RPMI7951 (cell line): ENCODE data around the gene ALLC. TPM values are rescaled to one million over a fixed set of nuclear protein-coding genes. Genes with fewer than 3 reads are reported as not detected.
A peak's percentile ranks its signal among the peaks of the same experiment; 100 is the strongest.

ENCODE experiments used
- DNase-seq: peaks from one replicate; pipeline ENCODE4 v3.0.0-alpha.2; 2012; ENCODE audit warnings: low read depth
- total RNA-seq: library from RNA; depleted of rRNA; stranded (reverse); fragments of >200 nt; shearing (Covaris generic); gene quantifications from 2 replicates; pipeline ENCODE4 v1.2.3, GENCODE V29; 2014

Gene ALLC
- total RNA-seq, 1 experiment from 2014 or later: not detected

DNA sequence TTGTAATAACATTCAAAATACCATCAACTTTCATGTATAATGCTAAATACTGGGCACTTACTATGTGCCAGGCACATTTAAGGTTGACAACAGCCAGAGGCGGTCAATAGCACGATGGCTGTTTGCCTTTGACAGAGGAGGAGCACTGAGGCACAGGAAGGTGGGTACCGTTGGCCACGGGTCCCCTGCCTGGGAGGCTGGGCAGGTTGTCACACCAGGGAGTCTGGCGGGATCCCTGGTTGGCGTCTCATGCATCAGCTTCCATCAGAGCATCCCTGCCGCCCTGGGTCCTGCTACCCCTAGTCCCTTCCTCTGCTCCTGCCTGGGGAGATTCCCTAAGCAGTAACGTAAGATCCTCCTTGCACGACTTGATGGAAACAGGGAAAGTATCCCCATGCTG, 19.4 kb downstream of the ALLC start:
- DNase-seq: no peak

DNA sequence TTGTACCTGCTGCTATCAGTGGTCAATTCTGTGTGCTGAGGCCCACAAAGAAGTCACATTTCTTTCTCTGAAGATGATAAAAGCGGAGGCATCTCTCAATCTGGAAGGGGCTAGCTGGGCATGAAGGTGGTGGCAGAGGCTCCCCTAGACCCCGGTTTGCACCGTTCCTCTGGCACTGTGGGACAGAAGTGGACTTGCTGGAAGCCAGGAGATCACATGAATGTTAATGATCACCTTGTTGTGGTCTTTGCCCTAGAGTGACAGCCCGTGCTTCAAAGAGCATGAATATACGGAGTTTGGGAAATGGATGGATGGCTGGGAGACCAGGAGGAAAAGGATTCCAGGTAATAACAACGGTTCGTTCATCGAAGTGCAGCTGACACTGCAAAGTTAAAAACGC, 20.2 kb downstream of the ALLC start:
- DNase-seq: no peak

DNA sequence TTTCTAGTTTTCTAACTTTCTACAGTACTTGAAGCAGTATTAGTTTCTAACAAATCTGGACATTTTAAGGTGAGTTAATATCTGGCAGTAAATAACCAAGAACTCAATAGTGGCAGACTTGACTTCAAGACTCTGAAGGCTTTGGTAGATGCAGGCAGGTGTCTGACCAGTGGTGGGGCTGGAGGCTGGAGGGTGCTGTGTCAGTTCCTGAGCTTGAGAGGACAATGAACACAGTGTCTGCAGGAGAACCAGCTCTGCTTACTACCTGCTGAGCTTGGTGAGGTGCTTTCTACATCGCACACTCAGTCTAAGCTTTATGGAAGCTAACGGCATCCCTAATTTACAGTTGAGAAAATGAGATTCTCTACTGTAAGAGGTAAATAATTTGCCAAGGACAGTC, 21.2 kb downstream of the ALLC start:
- DNase-seq: no peak

DNA sequence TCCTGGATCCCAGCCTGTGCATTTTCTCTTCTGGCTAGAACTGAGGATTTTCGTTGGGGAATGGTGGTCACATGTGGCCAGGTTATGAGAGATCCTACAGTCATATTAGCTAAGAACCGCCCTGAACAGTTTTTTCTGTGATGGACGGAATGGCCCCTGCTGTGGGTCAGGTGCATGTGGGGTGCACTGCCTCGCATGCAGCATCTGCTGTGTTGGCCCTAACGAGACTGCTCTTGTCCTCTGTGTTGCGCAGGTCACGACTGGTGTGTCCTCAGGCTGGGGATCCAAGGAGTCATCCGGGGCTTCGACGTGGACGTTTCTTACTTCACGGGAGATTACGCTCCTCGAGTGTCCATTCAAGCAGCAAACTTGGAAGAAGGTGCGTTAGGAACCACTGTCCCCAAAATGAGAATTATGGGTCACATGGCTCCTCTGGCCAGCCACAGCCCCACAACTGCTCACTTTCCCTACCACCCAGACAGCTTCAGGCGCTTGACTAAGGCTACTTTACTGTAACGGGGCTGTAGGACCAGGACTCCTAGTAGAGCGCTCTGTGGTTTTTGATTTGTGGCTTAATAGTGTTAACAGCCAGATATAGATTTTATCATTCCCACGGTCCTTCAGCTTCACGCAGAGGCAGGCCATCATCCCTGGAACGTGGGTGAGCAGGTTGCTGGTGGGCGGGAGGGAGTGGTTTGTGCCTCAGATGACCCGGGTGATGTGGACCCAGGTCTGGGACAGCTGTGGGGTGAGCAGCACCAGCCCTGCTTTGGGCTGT, 21.8 kb downstream of the ALLC start:
- no peak for DNase-seq

DNA sequence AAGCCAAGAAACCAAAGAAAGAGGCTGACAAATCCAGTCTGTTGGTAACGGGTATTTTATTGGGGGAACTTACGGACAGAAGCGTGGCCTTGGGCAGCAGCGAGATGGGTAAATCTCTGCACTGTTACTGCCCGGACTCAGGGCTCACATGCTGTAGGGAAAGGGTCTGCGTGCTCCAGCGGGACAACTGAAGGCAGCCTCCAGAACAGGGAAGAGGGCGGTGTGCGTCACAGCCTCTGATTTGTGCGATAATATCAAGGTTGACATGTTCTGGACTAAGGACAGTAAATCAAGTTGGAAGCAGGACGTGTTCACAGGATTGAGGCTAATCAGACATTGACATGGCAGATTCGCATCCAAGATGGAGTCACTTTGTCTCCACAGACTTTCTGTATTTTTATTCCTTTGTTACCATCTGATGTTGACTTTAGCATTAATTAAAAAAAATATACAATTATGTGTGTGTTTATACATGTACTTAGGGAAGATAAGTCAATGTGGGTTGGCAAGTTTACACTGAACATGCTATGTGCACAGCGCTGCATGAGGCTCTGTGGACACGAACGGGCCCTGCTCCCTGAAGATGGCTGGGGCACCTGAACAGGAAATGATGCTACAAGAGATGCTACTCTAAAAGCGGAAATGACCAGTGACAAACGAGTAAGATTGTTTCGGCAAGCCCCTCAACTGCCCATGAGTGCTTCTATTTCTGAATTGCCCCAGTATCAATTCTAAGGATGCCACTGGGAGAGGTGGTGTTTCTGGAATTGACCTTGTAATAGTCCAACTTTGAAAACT, 22.7 kb downstream of the ALLC start:
- DNase-seq: no peak

DNA sequence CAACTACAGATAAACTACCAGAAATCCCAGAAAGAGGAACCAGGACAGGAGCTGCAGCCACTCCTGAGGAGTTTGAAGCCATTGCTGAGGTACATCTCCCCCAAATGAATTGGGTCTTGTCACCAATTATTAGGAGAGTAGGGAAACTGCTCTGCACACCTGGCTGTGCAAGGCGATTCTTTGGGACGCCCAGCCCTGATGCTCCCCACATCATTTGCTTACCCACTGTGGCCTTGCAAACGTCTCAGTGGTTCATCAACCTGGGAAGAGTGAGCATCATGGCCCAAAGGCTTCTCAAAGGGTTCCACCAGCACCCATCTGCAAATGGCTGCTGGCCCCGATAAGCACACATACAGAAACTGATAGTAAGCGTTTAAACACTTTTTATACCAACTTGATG, 23.6 kb downstream of the ALLC start:
- no peak for DNase-seq

DNA sequence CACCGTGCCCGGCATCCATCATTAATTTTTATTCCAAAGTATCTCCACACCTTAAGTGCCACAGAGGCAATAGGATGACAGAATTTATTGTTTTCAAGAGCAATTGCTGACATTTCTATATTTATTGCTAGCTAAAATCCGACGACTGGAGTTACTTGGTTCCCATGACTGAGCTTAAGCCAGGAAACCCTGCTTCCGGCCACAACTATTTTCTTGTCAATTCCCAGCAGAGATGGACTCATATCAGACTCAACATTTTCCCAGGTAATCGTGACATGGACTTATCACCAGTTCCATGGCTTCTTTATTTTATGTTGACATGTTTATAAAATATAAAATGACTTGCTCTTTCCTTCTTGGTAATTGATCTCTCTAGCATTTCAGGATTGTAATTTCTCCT, 24.8 kb downstream of the ALLC start:
- DNase-seq: no peak

DNA sequence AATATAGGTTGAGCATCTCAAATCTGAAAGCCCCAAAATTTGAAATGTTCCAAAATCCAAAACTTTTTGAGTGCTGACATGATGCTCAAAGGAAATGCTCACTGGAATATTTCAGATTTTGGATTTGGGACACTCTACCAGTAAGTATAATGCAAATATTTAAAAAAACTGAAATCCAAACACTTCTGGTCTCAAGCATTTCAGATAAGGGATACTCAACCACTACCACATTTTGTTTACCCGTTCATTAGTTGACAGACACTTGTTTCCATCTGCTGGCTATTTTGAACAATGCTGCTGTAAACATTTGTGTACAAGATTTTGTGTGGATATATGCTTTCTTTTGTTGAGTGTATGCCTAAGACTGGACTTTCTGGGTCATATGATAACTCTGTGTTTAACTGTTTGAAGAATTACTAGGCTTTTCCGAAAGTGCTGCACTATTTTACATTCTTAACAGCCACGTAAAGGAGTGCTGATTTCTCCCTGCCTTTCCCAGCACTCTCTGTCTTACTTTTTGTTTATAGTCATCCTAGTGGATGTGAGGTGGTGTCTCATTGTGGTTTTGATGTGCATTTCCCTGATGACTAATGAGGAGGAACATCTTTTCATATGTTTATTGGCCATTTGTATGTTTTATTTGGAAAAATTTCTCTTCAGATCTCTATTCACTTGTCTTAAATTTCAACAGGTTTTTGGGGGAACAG, 25.9 kb downstream of the ALLC start:
- peak; percentile 7 for DNase-seq

DNA sequence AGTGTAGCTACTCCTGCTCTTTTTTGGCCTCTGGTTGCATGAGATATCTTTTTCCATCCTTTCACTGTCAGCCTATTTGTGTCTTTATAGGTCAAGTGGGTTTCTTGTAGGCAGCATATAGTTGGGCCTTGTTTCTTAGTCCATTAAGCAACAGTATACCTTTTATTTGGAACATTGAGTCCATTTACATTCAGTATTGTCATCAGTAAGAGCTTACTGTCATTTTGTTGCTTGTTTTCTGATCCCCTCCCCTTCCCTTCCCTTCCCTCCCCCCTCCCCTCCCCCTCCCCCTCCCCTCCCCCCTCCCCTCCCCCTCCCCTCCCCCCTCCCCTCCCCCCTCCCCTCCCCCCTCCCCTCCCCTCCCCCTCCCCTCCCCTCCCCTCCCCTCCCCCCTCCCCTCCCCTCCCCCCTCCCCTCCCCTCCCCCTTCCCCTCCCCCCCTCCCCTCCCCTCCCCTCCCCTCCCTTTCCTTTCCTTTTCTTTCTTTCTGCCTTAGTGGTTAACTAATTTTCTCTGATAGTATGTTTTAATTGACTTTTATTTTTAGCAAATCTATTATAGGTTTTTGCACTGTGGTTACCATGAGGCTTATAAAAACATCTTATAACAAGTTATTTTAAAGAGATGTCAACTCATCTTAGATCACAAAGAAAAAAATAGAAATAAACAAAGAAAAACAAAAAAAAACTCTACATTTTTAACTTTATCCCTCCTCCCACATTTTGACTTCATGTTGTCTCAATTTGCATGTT, 32.2 kb downstream of the ALLC start:
- DNase-seq: peak; percentile 13

DNA sequence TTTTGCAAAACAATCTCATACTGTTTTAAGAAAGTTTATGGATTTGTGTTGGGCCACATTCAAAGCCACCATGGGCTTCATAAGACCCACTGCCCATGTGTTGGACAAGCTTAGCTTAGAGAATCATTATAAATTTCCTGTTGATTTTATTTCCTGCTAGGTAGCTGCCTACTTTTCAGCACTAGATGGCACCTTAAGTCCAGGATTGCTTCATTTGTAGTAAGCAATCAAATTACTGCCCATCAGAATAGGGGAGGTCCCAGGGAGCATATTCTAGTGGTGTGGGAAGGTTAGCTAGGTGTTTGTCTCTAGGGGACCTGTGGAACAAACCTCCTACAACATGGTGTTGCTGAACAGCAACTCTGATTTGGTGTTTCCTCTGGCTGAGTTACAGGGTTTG, 34.4 kb downstream of the ALLC start:
- peak; percentile 7 for DNase-seq

DNA sequence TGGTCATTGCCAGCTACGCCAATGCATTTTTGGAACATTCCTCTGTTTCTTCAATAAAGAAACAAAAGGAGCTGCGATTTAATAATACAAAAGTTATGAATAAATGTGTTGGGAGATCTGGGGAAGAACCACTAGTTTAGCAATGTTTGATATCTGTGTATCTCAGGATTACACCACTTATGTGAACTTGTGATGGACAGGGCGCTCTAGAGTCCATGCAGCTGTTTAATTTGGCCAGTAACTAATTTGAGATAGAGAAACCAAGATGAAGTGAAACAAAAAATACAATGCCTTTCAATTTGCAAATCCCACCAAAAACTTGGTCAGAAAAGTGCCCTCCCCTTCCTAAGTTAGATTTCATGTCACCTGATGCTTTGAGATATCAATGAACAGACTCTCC, 38.5 kb downstream of the ALLC start:
- no peak for DNase-seq

DNA sequence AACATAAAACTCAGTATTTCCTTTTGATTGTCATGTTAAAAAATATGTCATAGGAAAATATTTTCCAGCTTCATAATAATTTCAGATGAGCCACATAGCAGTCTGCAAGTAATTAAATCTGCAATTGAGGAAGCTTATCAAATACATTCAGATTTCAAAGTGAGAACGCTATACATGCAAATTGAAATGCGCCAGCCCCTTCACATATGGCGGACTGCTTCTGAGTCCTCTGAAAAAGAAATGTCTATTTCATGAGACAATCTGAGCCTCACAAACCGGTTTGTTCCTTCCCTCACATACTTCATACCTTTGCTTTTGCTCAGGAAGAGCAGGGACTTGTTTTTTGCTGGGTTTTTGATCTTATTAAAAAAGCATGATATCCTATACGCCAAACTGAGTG, 43.1 kb downstream of the ALLC start:
- no peak for DNase-seq

DNA sequence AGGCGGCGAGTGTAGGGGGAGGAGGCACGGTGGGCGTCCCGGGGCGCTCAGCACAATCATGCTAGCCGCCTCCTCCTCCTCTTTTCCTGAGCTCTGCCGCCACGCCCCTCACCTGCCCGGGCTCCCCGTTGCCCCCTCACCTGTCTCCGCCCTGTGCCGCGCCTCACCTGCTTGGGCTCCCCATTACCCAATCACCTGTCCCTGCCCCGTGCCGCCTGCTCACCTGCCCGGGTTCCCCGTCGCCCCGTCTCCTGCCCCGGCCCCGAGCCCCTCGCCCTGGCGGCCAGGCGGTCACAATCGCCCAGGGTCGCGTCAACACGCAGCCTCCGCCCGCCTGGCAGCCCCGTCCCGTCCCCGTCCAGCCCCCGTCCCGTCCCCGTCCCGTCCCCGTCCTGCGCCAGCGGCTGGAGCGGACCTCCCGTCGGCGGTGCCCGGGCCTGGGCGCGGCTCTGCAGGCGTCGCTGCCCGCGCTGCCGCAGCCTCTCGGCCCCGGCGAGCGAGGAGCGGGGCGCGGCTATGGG, 45.3 kb downstream of the ALLC start, which contains the start of gene DCDC2C:
TSS of gene DCDC2C (plus strand) at position 340 of the 521 bp plus-strand sequence. CDS start at position 517, 177 bp downstream.
- no peak for DNase-seq

DNA sequence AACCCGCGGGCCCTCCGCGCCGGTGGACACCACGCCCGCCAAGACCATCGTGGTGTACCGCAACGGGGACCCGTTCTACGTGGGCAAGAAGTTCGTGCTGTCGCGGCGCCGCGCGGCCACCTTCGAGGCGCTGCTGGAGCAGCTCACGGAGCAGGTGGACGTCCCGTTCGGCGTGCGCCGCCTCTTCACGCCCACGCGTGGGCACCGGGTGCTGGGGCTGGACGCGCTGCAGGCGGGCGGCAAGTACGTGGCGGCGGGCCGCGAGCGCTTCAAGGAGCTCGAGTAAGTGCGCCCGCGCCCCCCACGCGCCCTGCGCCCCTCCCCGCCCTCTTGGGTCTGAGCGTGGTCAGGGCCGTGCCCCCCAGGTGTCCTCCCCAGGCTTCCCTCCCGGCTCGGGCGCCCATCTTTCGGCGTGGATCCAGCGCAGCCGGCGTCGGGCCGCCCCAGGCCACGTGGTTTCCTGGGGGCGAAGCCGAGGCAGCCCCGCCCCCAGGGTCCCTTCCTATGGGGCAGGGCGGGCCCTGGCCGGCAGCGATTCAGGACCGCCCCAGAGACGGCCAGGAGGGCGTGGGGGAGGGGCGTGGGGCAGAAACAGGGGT, 45.9 kb downstream of the ALLC start:
- no peak for DNase-seq

DNA sequence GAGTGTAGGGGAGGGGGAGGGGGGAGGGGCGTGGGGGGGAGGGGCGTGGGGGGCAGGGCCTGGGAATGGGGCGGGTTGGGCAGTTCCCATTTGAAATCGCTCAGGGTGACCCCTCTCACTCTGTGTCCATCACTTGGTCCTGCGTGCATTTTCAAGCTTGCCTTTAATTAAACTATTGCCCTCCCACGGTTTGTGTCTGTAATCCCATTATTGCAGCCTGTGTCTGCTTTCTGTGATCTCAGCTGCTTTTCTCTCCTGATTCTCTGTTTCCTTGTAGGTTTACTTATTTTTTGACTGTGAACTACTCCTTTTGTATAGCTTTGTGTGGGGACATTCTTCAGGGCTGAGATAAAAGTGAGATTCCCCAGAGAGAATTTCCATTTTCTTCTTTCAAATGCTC, 46.7 kb downstream of the ALLC start:
- DNase-seq: no peak

DNA sequence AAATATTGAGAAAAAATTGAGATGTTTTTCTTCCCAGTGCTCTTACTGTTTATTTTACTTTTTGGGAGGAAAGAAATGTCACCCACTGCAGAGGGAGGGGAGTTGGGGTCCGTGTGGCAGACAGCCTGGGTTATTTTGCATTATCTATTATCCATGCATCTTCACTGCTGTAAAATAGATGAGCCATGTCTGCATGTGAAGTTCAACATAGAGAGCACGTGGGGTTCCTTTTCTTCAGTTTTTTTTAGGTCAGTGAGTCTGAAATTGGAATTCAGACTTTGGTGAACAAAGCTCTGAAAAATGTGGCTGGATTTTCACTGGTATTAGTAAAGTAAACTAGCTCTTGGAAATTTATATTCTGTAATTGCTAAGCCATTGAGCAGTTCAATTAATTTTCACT, 47.8 kb downstream of the ALLC start:
- no peak for DNase-seq

DNA sequence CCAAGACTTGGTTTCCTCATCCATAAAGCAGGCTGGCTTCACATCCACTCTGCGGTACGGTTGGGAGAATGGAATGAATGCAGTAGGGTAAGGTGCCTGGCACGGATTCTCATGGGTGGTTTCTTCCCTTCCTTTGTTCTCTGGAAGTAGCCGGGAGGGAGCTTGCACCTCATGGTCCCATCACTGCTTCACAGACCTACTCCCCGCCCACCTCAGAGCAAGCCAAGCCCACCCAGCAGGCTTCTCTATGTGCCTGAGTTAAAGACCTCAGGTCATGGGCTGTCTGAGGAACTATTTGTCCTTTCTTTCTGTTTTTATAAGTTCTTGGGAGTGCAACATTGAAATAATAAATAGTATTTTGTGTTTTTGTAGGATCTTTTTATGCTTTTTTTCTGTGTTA, 48.9 kb downstream of the ALLC start:
- DNase-seq: no peak

DNA sequence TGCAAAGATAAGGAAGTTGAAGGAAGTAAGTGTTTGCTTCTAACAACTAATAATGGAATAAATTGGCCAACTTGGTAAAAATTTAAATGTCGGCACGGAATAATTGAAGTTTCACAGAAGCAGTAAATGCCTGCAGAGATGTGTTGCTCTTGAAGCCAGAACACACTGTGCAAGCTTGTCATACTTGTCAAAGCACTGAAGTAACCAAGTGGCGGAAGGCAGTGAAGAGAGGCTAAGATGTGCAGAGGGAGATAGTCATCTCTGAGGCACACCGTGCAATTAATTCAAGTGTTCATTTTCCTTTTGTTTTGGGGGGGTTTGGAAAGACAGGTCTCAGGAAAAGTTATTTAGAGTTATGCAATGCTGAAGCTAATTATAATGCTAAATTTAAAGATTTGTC, 50.6 kb downstream of the ALLC start:
- DNase-seq: no peak

DNA sequence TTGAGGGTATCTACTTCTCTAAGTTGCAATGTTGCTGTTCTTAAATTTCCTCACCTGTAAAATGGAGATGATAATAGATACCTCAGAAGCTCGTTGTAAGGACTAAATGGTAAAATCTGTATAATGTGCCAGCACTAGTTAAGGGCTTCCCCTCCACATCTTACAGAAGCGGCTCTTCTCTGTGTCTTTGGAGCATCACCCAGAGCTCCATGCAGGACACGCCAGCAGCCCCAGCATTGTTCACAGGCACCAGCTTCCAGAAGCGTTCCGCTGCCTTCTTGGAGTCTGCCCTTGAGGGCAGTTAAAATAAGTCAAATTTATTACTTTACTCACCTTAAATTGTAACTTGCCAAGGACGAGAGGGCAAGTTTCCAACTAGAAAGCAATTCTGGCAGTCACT, 51.2 kb downstream of the ALLC start:
- no peak for DNase-seq

DNA sequence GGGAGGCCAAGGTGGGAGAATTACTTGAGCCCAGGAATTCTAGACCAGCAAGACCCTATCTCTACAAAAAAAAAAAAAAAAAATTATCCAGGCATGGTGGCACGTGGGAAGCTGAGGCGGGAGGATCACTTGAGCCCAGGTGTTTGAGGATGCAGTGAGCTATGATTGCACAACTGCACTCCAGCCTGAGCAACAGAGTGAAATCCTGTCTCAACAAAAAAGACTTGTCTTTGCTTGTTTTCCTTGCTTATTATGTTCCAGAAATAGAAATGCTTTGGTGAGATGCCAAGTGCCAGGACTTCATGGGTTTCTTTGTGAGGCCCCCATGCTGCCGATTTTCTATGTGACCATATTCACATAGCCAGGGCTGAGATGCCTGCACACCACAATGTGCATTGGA, 54.4 kb downstream of the ALLC start:
- DNase-seq: no peak

DNA sequence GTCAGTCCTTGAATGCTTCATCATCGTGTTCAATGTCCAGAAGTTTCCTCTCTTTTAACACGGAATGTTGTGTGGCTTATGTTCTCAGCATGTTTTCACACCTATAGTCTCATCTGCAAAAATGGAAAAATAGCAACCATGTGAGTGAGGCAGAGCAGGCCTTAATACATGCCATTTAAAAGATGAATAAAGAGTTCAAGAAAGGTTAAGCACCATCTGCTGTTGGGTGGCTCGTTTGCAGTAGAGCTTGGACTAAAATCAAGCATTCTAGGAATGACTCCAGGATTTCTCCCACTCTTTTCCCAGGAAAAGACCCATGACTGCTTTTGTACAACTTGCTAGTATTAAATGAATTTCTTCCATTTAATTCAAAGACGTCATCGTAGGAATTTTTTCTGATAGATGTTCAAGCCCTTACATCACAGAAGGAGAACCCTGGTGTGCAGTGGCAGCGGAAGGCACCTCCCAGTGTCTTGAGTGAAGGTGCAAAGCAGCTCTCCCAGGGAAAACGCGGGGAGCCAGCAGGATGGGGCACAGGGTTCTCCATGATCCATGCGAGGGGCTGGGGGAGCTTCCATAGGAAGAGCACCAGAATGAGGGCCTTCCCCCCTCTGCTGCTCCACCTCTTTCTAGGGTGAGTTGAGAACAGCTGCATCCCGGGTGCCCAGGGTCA, 55.0 kb downstream of the ALLC start:
- peak; percentile 8 for DNase-seq
